SW480 (cell line): Measurements from ENCODE around the gene FRYL.
A peak's percentile ranks its signal among the peaks of the same experiment; 100 is the strongest.
"Not testable (repeated sequence)": the region's sequence is repeated elsewhere in the genome, so short reads cannot be mapped to it uniquely, and the experiment has no call there.

Source experiments
- DNase-seq: peaks from one replicate; pipeline ENCODE4 v3.0.0-alpha.2; 2016; ENCODE audit warnings: low spot score

Gene FRYL

DNA sequence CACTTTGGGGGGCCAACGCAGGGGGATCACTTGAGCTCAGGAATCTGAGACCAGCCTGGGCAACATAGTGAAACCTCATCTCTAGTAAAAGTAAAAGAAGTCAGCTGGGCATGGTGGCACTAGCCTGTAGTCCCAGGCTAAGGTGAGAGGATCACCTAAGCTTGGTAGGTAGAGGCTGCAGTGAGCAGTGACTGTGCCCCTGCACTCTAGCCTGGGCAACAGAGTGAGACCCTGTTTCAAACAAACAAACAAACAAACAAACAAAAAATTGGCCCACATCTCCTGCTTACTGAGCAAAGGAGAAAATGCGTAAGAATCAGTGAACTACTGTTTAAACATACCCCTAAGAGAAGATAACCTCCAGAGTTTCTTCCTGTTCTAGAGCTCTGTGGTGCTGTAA lies 85.3 kb downstream of the FRYL start:
- no peak for DNase-seq

DNA sequence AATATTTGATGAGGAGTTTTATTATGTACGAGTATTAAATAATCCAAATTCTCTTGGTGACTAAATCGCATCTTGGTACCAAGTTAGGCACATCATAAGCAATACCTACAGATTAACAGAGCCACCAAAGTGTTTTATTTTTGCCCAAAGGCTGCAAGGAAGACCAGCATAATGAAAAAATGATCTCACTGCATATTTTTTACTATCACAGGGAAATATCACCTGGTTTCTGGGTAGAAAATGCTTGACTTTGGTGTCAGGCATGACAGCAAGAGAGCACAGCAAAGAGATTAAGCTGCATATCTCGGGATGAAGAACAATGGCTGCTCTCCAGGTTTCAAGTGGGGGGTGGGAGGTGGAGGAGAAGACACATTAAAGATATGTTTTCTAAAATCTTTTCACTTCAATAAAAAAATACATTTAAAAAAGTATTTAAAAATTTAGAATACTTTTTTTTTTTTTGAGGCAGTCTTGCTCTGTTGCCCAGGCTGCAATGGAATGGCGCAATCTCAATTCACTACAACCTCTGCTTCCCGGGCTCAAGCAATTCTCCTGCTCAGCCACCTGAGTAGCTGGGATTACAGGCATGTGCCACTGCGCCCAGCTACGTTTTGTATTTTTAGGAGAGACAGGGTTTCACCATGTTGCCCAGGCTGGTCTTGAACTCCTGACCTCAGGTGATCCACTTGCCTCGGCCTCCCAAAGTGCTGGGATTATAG lies 86.1 kb downstream of the FRYL start:
- DNase-seq: no peak

DNA sequence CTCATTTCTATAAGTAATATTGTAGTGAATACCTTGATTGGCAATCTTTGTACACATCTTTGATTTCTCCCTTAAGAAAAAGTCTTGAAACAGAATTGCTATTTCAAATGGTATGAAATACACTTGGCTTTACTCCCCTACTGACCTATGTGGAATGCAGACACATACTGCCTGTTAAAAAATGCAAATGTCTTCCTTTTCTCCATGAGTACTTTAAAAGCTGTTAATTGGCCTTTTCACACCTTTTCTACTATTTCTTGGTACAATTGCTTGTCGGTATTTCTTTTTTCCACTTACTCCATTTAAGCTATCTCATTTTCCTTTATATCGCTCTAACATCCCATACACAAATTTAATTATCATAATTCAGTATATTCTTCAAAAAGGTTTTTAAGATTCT lies 87.2 kb downstream of the FRYL start:
- DNase-seq: no peak

DNA sequence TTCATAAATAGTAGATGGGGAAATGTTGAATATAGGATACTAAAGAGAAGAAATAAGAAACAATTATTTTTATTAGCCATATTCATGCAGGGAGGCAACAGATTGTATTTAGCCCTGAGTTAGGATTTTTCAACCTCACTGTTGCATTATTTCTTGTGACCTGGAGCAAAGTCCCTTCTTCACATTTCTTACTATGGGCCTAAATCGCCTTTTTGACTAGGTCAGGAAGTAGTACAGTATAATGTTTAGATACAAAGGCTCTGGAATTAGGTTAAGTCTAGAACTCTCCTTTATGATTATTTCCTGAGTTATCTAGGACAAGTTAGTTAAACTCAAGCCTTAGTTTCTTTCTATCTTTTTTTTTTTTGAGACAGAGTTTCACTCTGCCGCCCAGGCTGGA lies 88.0 kb downstream of the FRYL start:
- DNase-seq: no peak

DNA sequence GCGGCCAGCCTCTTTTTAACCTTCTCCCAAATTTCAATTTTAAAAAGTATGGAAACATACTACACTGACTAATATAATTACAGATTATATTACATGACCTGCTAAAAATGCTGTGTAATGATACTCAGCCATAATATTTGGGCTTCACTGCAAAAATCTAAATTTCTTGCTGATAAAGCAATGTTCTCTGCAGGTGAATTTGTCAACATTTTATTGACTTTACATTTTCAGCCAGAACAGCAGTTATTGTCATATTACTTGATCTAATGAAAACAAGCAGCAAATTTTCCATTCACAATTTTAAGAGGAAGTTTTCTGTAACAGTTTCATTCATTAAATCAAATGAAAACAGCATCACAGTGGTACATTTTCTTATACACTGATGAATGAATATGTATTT lies 91.1 kb downstream of the FRYL start:
- no peak for DNase-seq

DNA sequence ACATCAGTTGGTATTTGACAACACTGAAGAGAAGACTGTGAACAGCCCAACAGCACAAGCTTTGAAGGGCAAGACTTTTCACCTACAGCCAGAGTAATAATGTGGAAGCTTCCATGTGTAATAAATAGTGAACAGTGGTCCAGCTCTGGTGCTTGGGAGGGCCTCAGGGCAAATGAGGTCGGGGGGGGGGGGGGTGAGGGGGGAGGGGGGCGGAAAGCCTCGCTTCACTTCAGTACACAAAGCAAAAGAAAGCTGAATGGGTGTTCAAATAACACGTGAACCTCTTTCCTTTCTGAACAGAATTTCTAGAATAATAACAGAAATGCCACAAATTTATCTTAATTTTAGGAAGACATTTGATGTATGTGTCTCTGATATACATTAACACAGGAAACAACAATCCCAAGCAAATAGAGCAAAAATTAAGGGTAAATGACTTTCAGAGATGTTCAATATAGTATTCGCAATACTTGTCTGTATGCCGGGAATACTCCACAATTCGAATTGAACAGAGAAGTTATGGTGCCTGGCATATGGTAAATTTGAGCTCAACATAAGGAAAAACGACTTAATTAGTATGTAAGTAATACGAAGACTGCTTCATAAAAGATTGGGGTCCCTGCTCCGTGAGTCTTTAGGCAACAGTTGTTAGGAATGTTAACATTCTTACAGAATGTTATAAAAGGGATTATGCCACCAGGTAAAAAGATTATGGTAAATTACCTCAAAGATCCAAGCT lies 92.6 kb downstream of the FRYL start:
- no peak for DNase-seq

DNA sequence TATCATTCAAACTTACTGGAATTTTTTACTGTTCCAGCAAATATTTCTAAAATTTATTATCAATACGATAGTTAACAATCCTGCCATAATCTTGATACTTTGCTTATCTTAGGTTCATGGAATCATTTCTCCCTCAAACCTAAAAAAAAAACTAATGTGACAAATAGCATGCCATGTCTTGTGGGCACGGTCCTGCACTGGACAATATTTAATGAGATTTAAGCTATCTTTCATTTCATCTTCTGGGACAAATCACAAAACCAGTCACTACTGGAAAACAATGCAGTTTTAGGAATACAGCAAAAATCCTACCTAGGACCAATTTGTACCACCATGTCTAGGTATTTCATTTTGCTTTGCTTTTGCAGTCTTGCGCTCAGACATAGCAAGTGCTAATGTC lies 93.7 kb downstream of the FRYL start:
- DNase-seq: no peak

DNA sequence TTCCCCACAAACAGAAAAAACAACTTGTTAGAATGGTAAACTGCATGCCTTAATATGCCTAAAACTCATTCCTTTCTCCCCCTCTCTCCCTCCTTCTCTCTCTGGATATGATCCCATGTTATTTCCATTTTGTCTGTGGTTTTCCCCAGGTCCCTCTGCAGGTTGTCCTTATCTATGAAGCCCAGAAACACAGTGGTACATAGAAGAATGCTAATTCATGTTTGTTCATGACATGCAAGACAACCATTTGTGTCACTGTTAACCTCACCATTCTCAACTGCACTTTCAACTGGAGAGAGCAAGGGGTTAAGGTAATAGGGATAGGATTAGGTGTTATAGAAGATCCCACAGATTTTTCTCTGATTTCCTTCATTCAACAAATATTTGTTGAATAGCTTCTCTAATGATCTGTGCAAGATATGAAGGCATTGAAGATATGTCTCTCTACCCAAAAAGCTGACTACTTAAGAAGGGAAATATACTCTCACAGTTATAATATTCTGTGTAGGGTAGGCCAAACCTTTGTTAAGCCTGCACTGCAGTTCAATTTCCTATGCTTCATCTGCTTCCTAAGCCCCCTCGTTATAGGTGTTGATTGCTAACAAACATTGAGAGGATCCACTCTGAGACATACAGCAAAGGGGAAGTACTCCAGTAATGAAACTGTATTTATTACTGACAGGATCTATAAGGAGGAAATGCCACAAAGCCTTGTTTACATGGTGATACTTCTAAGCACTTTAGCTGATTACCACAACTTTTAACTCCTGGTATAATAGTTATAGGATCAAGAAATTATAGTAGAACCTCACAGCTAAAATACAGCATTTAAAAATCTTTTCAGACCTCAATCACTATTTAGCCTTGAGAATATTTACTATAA lies 96.1 kb downstream of the FRYL start:
- no peak for DNase-seq

DNA sequence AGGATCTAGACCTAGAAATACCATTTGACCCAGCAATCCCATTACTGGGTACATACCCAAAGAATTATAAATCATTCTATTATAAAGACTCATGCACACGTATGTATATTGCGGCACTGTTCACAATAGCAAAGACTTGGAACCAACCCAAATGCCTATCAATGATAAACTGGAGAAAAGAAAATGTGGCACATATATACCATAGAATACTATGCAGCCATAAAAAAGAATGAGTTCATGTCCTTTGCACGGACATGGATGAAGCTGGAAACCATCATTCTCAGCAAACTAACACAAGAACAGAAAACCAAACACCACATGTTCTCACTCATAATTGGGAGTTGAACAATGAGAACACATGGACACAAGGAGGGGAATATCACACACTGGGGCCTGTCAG lies 97.2 kb downstream of the FRYL start:
- not testable (repeated sequence) for DNase-seq

DNA sequence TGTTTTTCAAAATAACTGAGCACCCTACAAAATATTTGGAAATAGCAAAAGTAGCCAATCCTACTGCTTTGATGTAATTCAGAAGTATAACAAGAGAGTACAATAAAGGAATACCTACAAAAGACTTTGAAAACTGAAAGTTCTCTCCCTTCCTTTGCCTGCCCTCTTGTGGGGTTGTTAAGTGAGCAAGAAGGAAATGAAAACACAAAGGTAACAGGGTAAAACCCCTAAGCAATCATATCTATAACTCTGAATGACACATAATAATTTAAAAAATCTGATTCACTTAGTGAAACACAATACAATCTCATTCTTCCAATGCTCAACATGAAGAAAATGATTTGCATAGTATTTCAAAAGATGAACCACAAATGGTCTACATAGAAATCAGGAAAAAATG lies 98.2 kb downstream of the FRYL start:
- no peak for DNase-seq

DNA sequence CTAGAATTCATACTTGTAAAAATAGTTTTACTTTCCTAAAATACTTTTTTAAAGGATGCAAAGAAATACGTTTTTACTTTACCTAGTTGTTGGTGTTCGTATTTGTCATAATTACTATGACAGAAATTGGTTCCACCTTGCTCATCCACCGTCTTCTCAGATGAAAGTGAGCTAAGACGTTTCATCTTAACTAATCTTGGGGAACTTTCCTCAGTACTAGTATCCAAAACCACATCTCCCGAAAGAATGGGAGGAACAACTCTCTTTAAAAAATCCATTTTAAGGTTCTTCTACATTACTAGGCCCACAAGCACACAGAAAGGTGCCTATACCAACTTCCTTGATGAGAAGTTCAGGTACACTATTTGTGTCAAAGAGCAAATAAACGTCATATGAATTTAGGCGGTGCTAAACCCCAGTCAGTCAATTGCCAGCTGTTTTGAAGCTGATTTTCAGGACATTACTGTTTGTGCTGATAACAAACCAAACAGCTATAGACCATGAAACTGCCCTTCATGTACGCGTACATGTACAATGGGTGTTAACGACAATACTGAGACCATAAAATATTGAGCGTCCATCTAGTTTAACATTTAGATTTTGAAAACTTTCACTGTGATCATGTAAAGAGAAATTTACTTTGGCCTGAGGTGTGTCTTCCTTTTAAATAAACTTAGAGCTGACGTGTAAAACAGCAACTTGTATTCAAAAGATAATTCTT lies 99.1 kb downstream of the FRYL start:
- DNase-seq: no peak

DNA sequence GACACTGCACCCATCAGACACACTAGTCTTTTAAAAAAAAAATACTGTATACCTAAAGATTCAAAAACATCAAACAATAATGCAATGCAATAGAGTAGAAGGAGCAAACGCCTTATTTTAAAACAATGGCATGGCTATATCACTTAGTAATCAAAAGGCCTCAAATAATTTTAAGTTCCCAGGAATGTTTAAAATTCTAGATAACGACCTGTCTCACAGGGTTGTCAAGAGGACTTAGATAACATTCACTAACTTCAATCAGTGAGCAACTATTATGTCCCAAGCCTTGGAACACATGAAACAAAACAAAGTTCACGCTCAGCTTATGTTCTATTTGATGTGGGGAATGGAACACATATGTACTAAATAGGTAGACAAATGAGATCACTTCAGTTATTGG lies 106.5 kb downstream of the FRYL start:
- no peak for DNase-seq

DNA sequence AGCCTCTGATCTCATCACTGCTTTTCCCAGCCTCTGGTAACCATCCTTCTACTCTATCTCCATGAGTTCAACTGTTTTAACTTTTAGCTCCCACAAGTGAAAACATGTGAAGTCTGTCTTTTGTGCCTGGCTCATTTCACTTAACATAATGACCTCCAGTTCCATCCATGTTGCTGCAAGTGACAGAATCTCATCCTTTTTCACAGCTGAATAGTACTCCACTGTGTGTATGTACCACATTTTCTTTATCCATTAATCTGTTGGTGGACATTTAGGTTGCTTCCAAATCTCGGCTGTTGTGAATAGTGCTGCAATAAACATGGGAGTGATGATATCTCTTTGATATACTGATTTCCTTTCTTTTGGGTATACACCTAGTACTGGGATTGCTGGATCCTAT lies 109.5 kb downstream of the FRYL start:
- no peak for DNase-seq

DNA sequence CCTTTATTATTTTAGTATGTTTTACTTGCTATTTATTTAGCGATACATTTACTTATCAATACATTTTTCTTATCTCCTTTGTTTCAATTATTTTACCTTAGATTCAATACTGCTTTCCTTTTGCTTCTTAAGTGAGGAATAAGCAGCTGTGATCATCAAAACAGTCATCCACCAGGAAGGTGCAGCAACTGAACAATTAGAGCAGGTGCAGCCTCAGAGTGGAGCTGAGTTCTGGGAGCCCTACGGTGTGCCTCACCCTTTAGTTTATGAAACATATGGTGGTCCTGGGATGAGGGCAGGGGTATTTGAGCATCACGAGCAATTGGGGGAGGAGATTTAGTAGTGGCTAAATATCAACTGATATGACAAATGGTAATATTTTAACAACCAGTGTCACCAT lies 111.0 kb downstream of the FRYL start:
- no peak for DNase-seq

DNA sequence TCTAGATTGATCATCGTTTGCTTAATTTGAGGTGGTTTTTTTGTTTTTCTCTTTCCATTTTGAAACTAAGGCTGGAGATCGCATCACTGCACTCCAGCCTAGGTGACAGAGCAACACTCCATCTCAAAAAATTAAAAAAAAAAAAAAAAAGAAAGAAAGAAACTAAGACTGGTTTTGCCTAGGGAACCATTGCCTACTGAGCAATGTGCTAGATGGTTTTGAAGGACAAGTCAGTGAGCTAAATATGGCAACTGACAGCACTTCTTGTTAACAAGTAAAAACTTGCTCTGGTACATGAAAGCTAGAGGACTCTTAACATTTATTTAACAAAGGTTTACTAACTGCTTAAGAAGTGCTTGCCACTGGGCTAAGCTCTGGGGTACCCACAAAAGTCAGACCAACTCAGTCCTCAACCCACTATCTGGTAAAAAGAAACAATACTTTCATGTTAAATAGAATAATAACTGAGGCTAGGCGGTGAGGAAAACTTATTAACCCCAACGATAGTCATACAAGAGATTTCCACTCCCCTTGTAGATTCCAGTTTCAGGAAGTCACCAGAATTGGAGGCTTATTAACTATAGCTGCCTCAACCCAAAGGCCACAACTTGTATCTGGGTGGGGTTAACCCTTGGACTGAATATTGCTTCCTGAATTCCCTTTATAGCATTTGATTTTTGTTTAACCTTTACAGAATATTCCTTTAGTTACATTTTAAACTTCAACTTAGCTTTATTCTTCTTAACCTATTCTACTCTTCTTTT lies 111.6 kb downstream of the FRYL start:
- DNase-seq: peak; percentile 23

DNA sequence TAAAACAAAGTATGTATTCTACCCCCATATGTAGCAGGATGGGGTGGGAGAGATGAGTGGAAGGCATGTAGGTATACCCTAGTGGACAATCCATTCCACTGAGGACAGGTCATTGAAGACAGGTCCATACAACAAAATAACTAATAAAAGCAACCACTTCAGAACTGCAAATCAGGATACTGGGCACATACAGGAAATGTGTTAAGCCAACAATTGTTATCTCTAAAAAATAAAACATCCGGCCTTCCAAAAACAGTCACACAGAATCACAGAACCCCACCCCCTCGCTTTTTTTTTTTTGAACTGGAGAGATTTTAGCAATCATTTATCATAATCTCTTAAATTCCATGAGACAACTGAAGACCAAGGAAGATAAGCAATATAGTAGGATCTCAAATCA lies 112.9 kb downstream of the FRYL start:
- no peak for DNase-seq

DNA sequence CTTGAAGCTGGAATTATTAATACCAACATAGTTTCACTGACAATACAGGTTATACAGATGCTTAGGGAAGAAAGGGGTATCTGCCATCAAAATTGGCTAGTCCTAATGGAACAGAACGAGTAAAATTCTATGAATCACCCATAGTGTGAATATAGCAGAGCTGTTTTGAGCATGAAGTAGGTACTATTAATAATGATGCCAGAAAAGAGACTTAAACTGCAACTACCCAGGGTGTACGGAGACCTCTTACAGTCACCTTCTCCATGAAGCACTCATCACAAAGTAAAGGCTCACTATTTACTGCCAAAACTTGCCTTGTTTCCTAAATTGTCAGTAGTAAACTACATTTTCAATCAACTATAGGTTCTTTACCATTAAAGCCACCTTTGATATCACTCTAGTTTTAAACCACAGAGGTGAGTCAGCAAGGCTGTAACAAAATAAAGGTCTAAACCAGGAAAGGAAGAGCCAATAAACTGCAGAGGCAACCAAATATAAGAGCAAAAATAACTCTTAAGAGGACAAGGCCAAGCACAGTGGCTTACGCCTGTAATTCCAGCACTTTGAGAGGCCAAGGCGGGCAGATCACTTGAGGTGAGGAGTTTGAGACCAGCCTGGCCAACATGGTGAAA lies 114.4 kb downstream of the FRYL start:
- peak; percentile 54 for DNase-seq

DNA sequence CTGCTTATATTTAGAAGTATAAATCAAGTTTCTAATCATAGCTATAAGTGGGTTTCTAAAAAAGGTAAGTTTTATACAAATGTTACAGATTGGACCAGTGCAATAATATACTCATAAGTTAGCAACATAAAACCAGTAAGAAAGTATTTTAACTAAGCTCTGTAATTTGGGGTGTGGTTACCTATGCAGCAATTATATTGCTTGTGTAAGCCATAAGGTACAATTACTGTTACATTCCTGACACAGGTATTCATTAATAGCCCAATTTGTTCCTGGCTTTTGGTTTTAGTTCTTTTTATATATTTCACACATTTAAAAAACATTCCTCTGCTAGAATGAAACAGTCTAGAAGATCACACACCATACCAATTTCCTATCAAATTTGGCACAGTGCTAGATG lies 115.1 kb downstream of the FRYL start:
- DNase-seq: peak; percentile 27

DNA sequence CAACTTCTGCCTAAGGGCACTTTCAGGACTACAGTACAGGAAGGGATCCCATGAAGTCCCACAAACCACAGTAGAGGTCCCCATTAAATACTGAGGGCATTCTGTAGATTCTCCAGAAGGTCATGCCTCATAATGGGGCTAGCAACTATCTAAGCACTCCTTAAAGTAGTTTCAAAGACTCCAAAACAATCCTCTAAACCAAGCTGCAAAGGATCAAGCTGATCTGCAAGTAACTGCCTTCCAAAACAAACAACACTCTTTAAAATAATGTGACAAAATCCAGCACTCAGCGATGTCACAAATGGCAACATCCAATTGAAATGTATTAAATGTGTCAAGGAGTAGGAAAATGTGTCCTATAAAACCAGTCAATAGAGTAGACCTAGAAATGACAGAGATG lies 118.7 kb downstream of the FRYL start:
- DNase-seq: no peak

DNA sequence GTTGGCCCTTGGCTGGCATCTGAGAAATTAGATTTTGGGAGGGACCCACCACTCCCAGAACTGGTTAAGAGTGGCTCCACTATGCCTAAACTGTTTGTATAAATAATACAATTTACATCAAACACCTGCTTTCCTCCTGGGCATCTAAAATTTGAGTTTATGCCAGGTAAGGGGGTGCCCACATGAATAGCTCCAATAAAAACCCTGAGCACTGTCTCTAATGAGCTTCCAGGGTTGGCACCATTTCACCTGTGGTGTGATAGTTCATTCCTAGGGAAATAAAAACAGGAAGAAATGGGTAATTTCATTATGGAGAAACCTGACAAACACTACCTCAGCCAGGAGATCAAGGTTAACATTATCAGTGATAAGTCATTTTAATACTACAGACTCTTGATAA lies 119.7 kb downstream of the FRYL start:
- no peak for DNase-seq
